ENCODE measurements around the gene ARHGAP24.

The ARHGAP24 gene

DNA sequence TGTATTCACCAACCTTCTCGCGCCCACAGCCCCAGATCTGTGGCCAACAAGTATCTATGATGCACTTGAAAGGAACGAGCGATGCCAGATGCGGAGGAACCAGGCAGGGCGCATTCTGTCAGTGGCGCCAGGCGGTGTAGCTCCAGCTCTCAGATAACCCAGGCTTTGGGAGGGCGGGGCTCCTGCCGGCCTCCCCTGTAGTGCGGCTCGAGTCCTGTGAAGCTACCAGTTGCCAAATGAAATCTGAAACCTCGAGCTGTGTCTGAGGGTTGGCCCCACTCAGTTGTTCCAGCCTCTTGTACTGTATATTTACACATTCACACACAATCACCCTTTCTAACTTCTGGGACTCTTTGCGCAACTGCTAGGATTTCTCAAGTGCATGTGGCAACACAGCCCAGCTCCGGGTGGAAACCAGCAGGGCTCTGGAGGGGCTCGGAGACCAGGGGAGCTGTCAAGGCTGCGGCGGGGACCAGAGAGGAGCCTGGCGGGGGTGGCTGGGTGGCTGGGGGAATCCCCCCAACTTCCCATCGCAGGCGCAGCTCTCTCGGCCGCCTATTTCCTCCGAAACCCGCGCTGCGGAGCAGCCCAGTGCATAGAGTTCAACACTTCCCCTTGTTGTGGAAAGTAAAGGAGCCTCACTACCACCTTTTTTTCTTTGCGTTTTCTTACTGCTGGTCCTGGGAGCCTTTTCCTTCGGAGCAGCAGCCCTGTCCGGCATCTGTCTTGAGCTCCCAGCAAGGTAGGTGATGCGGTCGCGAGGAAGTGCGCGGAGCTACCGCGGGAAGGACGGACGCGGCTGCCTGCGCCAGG, at the start of gene ARHGAP24:
Gene ARHGAP24, plus strand, starts transcription at position 333 of the 813 bp plus-strand sequence.
- FAIRE-seq: peak; percentile 9

DNA sequence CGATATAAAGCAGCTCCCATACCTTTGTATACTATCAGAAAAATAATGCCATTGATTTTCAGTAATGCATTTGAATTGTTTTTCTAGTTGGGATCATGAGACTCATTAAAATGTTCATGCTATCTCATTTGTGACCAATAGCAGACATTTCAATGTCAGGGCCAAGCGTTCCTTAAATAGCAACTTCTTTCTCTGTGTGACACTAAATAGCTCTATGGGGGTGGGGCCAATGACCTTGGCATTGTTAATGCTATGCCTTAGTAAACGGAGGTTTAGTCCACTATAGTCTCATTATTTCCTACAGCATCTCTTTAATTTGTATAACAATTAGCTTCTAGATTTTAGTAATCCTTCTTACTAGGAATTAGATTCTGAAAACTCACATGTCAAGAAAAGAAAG, 48.6 kb upstream of the ARHGAP24 start:
- no peak for DNase-seq (ENCODE audit: insufficient read length, low spot score)
- no peak for FAIRE-seq

More for the DNA sequence above, at the start of gene ARHGAP24:
- peak; percentile 56 for DNase-seq (ENCODE audit: insufficient read length, low spot score)

DNA sequence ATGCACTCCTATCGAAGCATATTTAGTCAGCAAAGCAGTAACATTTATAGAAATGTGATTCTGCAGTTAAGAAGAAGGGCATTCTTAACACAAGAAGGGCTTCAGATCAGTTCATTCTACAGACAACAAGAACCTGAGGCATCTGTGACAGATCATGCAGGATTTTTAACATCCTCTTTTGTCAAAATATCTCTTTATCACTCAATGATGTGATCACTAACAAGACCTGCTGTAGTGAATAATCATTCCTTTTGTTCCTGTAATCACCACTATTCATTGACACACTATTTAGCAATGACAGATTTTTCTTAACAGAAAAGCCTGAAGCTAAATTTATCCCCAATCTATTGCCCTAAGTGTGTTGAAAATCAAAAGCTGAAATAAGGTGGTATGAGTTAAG, 47.8 kb upstream of the ARHGAP24 start:
- no peak for FAIRE-seq
- no peak for DNase-seq (ENCODE audit: insufficient read length, low spot score)

DNA sequence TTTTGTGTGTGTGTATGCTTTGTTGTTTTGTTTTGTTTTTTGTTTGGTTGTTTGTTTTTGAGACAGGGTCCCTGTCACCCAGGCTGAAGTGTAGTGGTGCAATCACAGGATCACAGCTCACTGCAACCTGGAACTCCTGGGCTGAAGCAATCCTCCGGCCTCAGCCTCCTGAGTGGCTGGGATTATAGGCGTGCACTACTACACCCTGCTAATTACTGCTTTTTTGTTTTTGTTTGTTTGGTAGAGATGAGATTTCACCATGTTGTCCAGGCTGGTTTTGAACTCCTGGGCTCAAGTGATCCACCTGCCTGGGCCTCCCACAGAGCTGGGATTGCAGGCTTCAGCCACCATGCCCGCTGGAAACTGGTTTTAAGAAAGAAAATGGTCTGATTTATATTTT, 44.7 kb upstream of the ARHGAP24 start:
- FAIRE-seq: no peak
- no peak for DNase-seq (ENCODE audit: insufficient read length, low spot score)

DNA sequence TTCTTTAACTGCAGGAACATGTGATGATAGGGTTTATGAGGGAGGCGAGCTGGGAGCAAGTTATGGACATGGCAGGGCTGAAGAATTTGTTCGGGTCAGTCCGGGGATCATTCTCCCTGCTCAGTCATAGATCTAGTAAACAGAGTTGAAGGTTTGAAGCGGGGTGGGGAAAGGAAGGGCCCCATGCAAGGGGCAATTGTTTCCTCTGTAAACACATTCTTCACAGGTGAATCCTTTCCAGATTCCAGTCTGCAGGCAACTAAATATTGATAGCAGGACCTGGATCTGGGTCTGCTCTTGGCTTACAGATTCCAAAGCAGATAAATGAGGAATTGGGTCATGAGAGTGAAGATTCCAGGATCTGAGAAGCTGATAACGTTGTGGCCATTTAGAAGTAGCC, 44.3 kb upstream of the ARHGAP24 start:
- no peak for DNase-seq (ENCODE audit: insufficient read length, low spot score)

DNA sequence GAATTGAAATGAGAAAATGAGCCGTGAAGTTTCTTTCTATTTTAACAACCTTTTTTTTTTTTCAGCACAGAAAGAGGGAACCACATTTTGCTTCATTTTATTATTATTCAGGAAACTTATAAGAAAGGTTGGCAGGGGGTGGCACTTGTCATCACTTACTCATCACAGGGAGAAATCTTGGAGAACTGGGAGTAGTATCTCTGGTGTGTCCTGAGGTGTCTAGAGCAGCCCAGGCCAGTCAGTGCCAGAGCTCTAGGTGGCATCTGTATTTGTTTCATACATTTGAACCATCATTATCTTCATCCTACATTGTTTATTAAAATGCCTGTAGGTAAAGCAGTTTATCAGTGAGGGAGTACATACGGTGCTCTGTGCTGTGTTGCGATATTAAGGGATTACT, 43.8 kb upstream of the ARHGAP24 start:
- FAIRE-seq (no peak), DNase-seq (ENCODE audit: insufficient read length, low spot score) (no peak)

More for the DNA sequence above, 44.3 kb upstream of the ARHGAP24 start:
- FAIRE-seq: no peak

DNA sequence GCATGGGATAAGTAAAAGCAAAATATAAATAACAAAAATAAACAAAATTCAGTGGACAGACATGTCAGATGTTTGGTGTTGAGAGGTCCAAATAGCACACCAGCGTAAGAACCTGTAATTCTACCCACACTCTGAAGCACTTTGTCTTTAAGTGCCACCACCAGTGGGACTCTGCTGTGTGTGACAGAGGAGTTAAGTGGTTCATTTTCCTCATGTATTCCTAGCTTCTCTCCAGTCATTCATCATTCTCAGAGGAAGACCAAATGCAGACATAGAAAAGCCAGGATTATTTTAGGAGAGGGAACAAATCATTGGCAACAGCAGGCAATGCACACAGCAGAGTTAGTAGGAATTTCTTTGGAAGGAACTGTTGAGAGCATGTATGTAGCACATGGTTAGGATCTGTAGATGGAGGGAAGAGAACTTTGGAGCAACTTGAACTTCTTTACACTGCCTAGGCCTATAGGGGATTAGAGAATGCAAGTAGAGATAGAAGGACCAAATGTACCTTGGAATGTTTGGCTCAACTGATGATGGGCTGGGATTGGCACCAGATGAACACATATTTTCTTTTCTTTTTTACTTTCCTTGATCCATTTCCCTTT, 43.0 kb upstream of the ARHGAP24 start:
- DNase-seq (ENCODE audit: insufficient read length, low spot score) (no peak), FAIRE-seq (no peak)

DNA sequence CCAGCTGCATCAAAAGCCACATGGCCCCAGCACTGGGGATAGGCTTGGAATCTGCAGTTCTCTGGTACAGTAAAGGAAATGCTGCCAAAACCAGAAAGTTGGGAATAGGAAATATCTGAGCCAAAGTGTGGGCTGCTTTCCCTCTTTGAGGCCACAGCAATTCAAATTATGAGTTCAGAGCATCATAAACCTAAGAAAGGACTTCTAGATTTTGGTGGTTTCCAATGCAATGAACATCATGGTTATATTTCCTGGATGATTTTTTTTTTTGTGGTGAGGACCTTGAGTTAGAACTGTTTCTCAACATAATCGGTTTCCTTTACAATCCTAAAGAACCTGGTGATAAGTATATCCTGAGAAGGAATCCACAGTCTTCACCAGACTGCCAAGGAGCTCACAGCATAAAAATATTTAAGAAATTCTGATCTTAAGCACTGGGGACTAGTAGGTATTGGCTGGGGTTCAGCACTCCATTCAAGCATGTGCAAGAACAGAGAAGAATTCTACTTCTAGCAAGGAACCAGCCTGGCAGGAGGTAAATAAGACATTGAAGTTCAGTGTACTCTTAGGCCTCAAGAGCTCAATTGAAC, 29.8 kb upstream of the ARHGAP24 start:
- FAIRE-seq: no peak
- DNase-seq (ENCODE audit: insufficient read length, low spot score): no peak

DNA sequence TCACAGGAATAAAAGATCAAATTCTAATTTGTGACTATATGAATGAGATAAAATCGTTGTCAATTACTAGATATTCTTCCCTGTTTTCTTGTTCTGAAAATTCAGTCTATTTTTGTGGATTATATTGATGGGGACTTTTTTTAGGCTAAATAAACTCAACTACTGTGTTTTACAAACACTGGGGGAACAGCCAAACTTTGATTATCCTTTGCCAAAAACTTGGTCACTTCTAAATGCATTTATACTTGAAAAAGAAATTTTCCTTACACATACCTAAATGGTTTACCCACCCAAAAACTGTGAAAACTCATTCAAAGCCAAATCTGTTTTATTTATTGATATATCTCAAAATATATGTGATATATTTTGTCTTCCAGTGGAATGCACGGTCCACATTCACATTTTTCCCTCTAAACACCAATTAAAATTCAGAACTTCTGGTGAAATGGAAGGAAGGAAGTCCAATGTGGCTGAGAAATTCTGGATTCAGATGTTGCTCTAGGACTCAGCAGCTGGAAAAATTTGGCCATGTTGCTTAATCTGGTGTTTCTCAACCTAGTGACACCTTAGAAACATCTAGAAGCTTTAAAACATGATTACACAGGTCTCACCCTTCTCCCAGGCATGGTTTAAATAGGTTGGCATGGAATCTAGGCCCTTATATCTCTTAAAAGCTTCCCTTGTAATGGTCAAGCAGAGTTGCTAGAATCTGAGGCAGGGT, 28.6 kb upstream of the ARHGAP24 start:
- DNase-seq (ENCODE audit: insufficient read length, low spot score) (no peak), FAIRE-seq (no peak)

DNA sequence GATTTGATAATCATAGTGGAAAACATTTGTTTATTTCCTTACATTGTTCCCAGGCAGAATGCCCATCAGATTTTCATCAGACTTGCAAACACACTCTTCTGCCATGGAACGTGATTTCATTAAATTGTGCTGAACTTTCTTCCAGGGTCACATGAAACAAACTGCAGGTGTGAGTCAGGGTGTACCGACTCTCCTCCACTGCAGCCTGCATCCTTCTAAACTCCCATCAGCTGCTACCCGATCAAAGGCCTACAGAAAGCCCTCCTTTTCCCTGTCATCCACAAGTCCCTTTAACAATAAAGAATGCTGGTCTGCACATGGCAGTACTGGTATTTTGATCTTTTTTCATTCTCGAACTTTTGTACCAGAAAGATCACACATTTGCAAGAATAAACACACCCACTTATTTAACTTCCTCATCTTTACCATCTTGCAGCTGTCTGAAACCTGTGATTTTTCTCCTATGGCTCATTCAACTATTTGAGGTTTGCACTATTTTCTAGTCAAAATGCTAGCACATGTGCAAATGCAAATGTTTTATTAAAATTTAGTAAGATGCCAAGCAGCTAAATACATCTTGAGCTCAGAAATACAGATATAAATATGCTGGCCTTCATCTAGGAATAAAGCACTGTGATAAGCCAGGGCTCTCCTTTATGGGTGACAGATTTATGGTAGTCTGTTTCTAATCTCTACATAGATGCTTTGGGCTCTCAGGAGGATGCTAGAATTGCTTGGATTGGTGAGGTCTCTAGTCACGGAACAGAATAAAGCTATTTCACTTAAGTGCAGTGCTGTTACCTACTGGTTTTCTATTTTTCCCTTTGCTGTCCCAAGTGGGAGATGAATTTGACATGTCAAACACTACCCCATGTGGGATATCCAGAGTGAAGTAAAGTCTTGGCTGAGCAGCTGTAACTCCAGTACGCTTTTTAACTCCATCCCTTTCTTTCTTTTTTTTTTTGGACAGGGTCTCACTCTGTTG, 25.8 kb upstream of the ARHGAP24 start:
- FAIRE-seq (no peak), DNase-seq (ENCODE audit: insufficient read length, low spot score) (no peak)

DNA sequence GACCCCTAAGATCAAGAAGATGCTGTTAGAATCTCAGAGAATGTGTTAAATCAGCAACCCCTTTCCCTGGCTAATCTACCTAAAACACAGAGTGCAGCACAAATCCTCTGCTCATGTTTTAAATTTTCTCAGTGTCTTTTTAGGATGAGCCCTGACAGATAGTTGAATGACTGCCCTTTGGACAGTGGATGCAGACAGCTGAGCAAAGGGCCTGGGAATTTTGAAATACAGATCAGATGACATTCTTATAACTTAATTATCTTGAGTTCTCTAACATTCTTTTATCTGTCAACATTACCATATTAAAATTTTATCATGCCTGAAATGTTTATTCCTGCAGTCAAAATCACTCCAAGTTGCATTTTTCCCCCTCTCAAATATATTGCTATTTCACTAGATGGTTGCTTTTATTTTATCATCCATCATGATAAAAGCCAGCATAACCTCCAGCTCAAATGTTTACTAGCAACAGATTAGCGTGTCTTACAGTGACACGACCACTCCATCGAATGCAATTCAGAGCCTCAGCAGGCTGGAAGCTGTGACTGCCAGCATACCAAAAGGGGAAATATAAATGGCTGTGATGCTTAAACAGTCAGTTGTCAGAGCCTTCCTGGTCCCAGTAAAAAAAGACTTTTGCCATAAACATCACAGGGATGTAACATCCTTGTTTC, 22.8 kb upstream of the ARHGAP24 start:
- no peak for FAIRE-seq
- no peak for DNase-seq (ENCODE audit: insufficient read length, low spot score)

DNA sequence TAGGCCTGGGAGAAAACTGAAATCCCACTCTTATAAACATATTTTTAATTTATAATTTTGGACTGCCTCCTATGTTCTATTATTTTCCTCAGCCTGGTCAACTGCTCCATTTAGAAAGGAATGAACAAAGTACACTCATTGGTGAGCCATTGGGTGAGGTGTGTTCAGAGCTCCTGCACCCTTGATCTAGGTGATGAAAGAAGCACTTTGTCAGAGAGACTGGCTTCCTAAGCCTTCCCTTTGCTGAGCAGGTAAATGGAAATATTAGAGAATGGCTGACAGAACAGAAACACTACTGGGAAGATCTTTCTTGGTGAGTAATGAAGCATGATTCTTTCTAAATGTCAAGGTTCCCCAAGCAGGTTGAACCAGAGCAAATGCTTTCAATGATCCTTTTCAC, 19.0 kb upstream of the ARHGAP24 start:
- no peak for FAIRE-seq
- no peak for DNase-seq (ENCODE audit: insufficient read length, low spot score)

DNA sequence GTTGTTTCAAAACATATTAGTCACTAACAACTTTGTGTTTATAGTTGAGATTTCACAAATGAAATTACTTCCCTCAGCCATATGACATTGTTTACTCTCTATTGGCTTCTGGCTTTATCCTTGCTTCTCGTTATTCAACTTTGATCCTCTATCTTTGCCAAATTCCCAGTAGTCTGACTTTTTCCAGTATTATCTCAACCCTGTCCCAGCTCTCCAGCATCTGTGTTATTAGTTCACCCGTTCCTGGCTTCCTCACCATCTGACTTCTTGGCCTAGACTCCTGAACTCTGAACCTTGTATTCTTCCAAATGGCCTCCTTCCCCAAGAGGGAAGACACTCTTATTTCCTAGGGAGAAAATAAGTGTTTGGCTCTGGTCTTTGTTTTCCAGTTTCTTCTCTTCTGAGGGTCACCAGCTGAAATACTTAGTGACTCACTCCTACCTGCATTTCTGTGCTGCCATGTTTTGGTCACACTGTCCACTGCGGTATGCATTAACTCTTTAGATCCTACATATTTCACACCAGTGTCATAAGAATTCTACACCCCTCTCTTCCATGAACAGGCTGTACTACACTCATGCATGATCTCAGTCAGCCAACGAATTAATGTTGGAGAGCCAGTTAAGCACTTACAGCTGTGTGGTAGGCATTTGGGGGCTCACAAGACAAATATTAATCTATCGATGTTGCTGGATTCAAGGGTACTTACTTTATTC, 17.0 kb upstream of the ARHGAP24 start:
- no peak for FAIRE-seq
- DNase-seq (ENCODE audit: insufficient read length, low spot score): no peak

DNA sequence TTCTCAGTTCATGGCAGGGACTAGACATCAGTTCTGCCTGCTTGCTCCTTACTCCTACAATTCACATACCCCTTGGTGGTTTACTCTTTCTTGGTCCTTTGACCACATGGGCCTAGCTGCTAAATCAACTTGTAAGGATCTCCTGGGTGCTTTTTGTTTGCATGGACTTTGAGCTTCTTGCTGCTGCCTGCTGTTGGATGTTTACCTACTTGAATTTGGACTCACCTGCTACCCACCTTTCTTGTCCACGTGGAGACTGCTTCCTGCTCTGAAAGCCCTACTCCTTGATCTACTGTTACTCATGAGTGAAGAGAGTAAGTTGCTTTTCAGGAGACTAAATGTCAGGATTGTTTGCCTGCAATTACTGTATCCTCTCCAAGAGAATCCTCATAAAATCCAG, 15.2 kb upstream of the ARHGAP24 start:
- no peak for FAIRE-seq
- no peak for DNase-seq (ENCODE audit: insufficient read length, low spot score)

DNA sequence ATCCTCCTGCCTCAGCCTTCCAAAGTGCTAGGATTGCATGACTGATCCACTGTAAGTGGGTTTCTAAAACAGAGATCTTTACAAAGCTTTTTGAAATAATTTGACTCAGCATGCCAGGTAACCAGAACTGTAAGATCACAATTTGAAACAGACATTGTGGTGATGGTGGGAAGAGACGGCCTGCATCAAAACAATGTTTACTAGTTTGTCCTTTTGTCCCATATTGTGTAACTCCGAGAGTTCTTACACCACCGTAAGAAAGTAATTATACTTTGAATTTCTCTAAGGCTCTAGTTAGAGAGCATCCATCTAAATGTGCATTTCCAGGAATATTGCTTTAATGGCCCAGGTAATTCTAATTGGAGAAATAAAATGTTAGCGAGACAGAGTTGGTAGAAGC, 594 bp upstream of the ARHGAP24 start:
- FAIRE-seq (no peak), DNase-seq (ENCODE audit: insufficient read length, low spot score) (no peak)

DNA sequence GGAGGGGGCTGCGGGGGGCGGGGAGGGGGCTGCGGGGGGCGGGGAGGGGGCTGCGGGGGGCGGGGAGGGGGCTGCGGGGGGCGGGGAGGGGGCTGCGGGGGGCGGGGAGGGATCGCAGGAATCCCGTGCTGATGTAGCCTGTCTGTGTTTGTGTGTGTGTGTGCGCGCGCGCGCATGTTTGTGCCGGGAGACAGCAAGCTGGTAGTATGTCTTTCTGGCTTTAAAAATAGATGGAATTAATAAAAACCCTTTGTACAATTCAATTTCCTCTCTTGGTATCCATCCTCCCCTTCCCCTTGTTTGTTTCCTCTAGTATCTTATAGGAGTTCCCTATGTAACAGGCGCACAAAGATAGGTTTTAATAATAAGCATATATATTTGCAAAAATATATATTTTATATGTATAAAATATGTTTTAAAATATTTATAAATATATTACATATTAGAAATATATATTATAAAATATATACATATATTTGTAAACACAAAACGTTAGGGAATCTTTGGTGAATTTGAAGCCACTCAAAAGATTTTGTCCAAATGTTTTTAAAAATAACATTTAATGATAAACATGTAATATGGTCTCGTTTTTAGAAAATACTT, 782 bp downstream of the ARHGAP24 start:
- DNase-seq (ENCODE audit: insufficient read length, low spot score) (no peak), FAIRE-seq (no peak)

DNA sequence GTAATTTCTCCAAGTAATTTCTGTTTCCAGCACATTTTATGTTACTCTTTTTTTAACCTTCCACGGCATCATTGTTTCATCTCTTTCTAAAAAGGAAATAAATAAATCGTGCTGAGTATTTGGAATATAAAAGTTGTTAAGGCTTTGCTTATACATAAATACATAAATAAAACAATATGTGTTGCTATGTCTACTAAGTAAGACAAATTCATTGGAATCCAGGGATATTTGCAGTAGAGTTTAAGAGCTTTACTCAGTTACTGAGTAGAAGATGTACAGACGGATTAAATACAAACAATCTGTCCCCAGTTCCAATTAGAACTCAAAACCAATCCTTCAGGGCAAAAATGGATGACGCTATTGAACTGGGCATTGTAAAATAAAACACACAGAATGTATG, 1.4 kb downstream of the ARHGAP24 start:
- FAIRE-seq (no peak), DNase-seq (ENCODE audit: insufficient read length, low spot score) (no peak)

DNA sequence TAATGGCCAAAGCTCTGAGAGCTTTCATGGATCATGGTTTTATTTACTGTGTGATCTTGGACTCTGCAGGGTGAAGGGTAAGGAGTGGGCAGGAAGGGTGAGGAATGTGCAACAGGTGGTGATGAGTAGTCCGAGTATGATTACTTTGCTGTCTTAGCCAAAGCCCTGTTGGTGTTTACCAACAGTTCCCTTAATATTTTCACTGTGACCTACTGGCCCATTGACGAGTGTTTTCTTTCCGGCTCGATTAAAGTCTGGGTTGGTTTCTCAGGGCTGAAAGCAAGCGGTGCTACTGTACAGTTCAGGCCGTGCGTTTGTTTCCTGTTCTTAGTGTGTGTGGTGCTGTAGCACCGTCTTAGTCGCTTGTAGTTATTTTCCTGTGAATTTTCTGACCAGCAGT, 2.6 kb downstream of the ARHGAP24 start:
- DNase-seq (ENCODE audit: insufficient read length, low spot score): no peak
- no peak for FAIRE-seq

DNA sequence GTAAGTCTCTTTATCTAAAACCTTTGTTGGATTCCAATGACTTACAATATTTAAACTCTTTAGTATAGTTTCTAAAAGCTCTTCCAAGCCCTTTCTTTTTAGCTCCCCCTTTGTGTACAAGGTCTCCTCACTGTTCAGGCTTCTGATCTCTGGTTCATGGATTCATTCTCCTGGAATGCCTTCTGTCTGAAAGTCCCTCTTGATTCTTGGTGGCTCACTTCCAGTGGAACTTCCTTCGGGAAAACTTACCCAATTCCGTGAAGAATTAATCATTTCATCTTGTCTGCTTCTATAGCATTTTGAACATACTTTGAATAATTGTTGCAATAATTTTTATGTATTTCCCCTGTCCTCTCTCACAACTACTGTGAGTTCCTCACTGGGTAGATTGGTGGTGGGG, 3.6 kb downstream of the ARHGAP24 start:
- no peak for FAIRE-seq
- no peak for DNase-seq (ENCODE audit: insufficient read length, low spot score)

Data from HTR-8/SVneo (cell line).